HepG2 (cell line): ENCODE results near the gene MORC4. TPM values are rescaled to one million over a fixed set of nuclear protein-coding genes. Genes with fewer than 3 reads are reported as not detected.

Source experiments
- FOXO1 ChIP-seq: sonication (generic); formaldehyde crosslinking; IDR thresholded peaks from 2 replicates; pipeline ENCODE4 v1.4.0; 2020; ENCODE audit warnings: missing genetic modification reagents
- HES4 ChIP-seq: sonication (generic); formaldehyde crosslinking; IDR thresholded peaks from 2 replicates; pipeline ENCODE4 v1.9.0; 2021; ENCODE audit warnings: mild to moderate bottlenecking, missing genetic modification reagents, borderline replicate concordance
- HNRNPL ChIP-seq: fragments of 200-400 bp; formaldehyde crosslinking; IDR thresholded peaks from 2 replicates; pipeline ENCODE4 v1.6.1; 2017; ENCODE audit warnings: mild to moderate bottlenecking, low read depth, low read length
- RBFOX2 ChIP-seq: fragments of 200-400 bp; formaldehyde crosslinking; IDR thresholded peaks from 2 replicates; pipeline ENCODE4 v1.6.1; 2017; ENCODE audit warnings: low read depth, mild to moderate bottlenecking, low read length
- SP2 ChIP-seq: sonication (generic); formaldehyde crosslinking; IDR thresholded peaks from 2 replicates; pipeline ENCODE4 v1.5.1; 2020; ENCODE audit warnings: mild to moderate bottlenecking, missing genetic modification reagents
- SP4 ChIP-seq: sonication (generic); formaldehyde crosslinking; IDR thresholded peaks from 2 replicates; pipeline ENCODE4 v1.8.1; 2023; ENCODE audit warnings: mild to moderate bottlenecking, missing genetic modification reagents
- TFDP2 ChIP-seq: sonication (generic); formaldehyde crosslinking; IDR thresholded peaks from 2 replicates; pipeline ENCODE4 v1.4.0; 2020; ENCODE audit warnings: missing genetic modification reagents
- THYN1 ChIP-seq: sonication (generic); formaldehyde crosslinking; IDR thresholded peaks from 2 replicates; pipeline ENCODE4 v1.8.1; 2023; ENCODE audit warnings: low read depth, mild to moderate bottlenecking, moderate library complexity, missing genetic modification reagents, borderline replicate concordance
- UBTF ChIP-seq: sonication (generic); formaldehyde crosslinking; IDR thresholded peaks from 2 replicates; pipeline ENCODE4 v1.4.0; 2020; ENCODE audit warnings: mild to moderate bottlenecking, missing genetic modification reagents
- ZMYM3 ChIP-seq: sonication (generic); formaldehyde crosslinking; IDR thresholded peaks from 2 replicates; pipeline ENCODE4 v1.5.1; 2020; ENCODE audit warnings: mild to moderate bottlenecking, missing genetic modification reagents
- ZNF318 ChIP-seq: sonication (generic); formaldehyde crosslinking; IDR thresholded peaks from 2 replicates; pipeline ENCODE4 v1.4.0; 2020; ENCODE audit warnings: mild to moderate bottlenecking, missing genetic modification reagents
- ZNF44 ChIP-seq: sonication (generic); formaldehyde crosslinking; IDR thresholded peaks from 2 replicates; pipeline ENCODE4 v1.5.1; 2020; ENCODE audit warnings: mild to moderate bottlenecking, missing genetic modification reagents
- ZNF878 ChIP-seq: sonication (generic); formaldehyde crosslinking; IDR thresholded peaks from 2 replicates; pipeline ENCODE4 v1.8.1; 2023; ENCODE audit warnings: mild to moderate bottlenecking, missing genetic modification reagents, moderate library complexity
- ZSCAN31 ChIP-seq: sonication (generic); formaldehyde crosslinking; IDR thresholded peaks from 2 replicates; pipeline ENCODE4 v1.5.0; 2020; ENCODE audit warnings: low read depth, mild to moderate bottlenecking, missing genetic modification reagents
- polyA plus RNA-seq, 8 experiments: library from polyadenylated mRNA; depleted of rRNA in 3 of 8; stranded (reverse) in 7 of 8; unstranded in 1 of 8; fragments of >200 nt; fragmentation: Illumina TruSeq in 4 of 8; extraction: Trizol in 4 of 8; gene quantifications; 2 replicates each; pipeline versions ENCODE4 v1.2.1 to v1.2.3, GENCODE V29; 2011 to 2016; ENCODE audit warnings: low read depth in 4 of 8, missing spikeins in 1 of 8, mixed read lengths in 1 of 8; ENCODE audit not compliant: insufficient read depth in 1 of 8
- total RNA-seq, 5 experiments: library from RNA; depleted of rRNA; stranded (reverse); fragments of >200 nt; fragmentation: Illumina TruSeq; extraction: Trizol; gene quantifications; 2 replicates each; pipeline ENCODE4 v1.2.3, GENCODE V29; 2016; ENCODE audit warnings: low read depth in 1 of 5
- TF ChIP-seq, protein P1 (sequence below): IDR thresholded peaks from 2 replicates; pipeline ENCODE4 v1.6.1; 2012; ENCODE audit warnings: low read length, improper control_type of control experiment

Gene MORC4
- total and polyA plus RNA-seq, 2 of the 13 experiments (the other 11 are each of a cell fraction or from before 2014, with no cell fraction given): 7.3 to 17.6 TPM

GRCh38 chrX:107000013-107000515 lies at the start of gene MORC4 (continued):
- TF ChIP-seq SP4 (CRISPR knock-in tag) (0 out of 2 replicates have a peak, but pooled peaks have one; percentile 34), ZMYM3 (CRISPR knock-in tag) (no peak), FOXO1 (CRISPR knock-in tag) (no peak), ZSCAN31 (no peak), ZNF878 (CRISPR knock-in tag) (no peak), UBTF (CRISPR knock-in tag) (0 out of 2 replicates have a peak, but pooled peaks have one; percentile 39), RBFOX2 (peak; percentile 60), THYN1 (CRISPR knock-in tag) (no peak), ZNF318 (CRISPR knock-in tag) (no peak), HES4 (CRISPR knock-in tag) (no peak), HNRNPL (no peak), TFDP2 (CRISPR knock-in tag) (peak; percentile 81), ZNF44 (CRISPR knock-in tag) (no peak), SP2 (CRISPR knock-in tag) (no peak)
- TF ChIP-seq, protein P1, sequence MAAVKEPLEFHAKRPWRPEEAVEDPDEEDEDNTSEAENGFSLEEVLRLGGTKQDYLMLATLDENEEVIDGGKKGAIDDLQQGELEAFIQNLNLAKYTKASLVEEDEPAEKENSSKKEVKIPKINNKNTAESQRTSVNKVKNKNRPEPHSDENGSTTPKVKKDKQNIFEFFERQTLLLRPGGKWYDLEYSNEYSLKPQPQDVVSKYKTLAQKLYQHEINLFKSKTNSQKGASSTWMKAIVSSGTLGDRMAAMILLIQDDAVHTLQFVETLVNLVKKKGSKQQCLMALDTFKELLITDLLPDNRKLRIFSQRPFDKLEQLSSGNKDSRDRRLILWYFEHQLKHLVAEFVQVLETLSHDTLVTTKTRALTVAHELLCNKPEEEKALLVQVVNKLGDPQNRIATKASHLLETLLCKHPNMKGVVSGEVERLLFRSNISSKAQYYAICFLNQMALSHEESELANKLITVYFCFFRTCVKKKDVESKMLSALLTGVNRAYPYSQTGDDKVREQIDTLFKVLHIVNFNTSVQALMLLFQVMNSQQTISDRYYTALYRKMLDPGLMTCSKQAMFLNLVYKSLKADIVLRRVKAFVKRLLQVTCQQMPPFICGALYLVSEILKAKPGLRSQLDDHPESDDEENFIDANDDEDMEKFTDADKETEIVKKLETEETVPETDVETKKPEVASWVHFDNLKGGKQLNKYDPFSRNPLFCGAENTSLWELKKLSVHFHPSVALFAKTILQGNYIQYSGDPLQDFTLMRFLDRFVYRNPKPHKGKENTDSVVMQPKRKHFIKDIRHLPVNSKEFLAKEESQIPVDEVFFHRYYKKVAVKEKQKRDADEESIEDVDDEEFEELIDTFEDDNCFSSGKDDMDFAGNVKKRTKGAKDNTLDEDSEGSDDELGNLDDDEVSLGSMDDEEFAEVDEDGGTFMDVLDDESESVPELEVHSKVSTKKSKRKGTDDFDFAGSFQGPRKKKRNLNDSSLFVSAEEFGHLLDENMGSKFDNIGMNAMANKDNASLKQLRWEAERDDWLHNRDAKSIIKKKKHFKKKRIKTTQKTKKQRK: no peak
